Right renal pelvis (tissue), 4 donors: ENCODE data around the gene MRPL2. TPM values are rescaled to one million over a fixed set of nuclear protein-coding genes. Genes with fewer than 3 reads are reported as not detected.

Source experiments
- DNase-seq, 4 donors: peaks; one replicate each; pipeline ENCODE4 v3.0.0-alpha.2; 2013; ENCODE audit warnings: low read depth in 4 of 4, low spot score in 3 of 4, missing footprints in 1 of 4
- polyA plus RNA-seq, 4 donors: library from polyadenylated mRNA; unstranded; fragments of 120-200 nt; gene quantifications; one replicate each; pipeline ENCODE4 v1.2.1, GENCODE V29; 2013; ENCODE audit not compliant: insufficient read length in 4 of 4

MRPL2 gene
- 10 to 100 TPM; 60.4 to 71.6 (median 62.7) TPM for polyA plus RNA-seq

DNA sequence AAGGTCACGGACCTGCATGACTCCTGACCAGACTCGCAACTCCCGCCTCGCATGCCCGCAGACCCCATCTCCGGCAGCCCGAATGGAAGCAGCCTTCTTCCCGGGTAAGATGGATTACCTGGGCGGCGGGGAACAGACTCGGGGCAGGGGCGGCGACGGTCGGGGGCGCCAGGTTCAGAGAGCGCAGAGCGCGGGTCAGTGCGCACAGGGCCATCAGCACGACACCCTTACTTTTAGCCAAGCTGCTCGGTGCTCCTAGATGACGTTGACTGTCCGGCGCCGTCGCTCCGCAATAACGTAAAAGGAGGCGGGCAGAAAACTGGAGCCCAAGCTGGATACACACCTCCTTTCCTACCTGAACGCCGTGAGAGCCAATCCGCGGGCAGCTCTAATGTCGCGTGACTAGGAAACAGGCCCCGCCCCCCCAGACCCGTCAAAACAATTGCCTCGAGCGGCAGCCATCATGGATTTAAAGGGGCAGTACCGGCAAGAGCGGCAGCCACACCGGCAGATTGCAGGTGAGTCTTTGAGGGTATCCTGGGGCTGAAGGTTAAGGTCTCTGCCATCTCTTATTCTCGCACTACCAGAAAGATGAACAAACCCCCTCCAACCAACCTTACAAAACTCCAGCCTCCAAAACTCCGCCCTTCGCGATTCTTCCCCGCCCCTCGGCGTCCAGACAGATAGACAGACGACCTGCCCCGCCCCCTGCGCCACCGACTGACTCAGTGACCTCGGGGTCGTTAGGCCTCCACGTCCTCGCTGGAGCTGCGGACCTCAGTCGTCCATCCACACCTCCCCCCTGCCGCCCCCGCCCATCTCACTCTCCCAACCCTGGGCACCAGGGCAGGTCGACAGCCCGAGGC, at the start of gene MRPL2, which contains the start of gene KLC4:
Gene MRPL2 (minus strand): TSS at position 267 of the 866 bp plus-strand sequence. CDS start 53 bp downstream, at position 214.
Gene KLC4 (plus strand): TSS at position 464 of the 866 bp plus-strand sequence. CDS start 1,705 bp downstream, outside the sequence.
- DNase-seq = peak; percentile 94 to 99 (median 98)

DNA sequence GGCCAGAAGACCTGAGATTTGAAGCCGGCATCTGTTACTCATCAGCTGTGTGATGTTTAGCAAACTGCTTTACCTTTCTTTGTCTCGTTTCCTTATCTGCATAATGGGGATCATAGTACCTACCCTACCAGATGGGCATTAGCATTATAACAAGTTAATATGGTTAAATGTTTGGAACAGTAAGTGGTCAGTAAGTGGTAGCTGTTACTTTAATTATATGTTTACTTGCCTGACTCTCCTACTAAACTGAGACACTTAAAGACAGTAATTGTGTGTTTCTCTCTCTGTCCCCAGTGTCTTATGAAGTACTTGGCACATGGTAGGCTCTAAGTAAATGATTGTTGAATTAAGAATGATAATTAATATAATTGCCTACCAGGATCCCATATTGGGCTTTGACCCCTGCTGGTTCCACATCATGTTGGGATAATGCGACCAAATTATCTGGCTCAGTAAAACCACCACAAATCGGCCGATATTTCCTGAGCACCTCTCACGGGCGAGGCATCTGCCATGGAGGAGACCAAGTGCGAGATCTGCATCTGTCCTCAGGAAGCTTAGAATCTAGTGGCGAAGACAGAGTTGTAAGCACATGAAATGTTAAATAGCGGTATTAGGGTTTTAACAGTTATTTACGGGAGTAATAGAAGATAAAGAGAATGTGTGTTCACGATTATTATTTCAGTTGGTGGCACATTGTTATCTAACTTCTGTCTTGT, 48.3 kb upstream of the MRPL2 start:
- DNase-seq = no peak

- DNase-seq = no peak
Observed at GRCh38 chr6:43105538-43106222, 46.4 kb upstream of the MRPL2 start.

- no peak for DNase-seq
Observed at GRCh38 chr6:43103253-43103876, 44.1 kb upstream of the MRPL2 start.

DNA sequence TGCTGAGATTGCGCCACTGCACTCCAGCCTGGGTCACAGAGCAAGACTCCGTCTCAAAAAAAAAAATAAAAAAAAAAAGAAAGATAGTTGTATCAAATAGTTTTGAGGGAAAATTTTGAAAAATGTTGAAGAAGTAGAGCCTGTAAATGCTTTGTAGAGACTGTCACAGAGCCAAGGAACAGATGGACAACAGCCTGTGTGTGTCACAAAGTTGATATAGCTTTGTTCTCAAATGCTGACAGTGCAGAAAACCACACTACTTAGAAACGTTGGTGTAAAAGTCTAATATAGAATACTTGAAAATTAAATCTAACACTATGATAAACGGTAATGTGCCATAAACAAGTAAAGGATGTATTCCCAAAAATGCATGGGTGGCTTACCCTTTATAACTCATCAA, 42.3 kb upstream of the MRPL2 start:
- no peak for DNase-seq

DNA sequence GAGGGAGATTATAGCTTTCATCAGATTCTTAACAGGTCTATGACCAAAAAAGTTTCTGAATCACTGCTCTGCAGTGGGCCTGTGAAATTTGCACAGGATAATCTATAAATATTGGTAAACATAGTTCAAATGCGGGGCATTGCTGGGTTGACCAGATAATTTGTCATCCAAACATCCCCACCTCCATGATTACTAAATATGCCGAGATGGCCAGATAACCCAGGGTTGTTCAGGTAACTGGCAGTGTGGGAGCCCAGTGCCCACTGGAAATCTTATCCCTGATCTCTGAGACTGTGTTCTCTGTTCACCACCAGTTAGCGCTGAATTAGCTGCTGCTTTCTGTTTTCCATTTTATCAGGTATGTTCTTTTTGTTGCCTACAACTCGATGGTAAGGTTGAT, 38.3 kb upstream of the MRPL2 start:
- DNase-seq = no peak

DNA sequence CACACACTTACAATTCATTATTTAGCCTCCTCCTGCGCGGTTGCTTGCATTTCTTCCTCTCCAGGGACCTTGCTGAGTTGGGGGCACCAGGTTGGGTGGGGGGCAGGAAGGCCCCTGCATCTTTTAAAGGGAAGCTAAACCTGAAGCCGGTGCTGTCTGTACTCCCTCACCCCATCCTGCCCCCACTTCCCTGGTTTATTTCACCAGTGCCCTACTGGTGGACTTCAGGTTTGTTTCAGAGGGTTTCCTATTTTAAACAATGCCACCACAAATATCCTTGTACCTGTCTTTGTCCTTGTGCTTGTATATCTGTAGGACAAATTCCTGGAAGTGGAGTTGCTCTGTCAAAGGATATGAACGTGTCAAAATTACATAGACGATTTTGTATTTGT, 37.9 kb upstream of the MRPL2 start:
- DNase-seq = no peak

DNA sequence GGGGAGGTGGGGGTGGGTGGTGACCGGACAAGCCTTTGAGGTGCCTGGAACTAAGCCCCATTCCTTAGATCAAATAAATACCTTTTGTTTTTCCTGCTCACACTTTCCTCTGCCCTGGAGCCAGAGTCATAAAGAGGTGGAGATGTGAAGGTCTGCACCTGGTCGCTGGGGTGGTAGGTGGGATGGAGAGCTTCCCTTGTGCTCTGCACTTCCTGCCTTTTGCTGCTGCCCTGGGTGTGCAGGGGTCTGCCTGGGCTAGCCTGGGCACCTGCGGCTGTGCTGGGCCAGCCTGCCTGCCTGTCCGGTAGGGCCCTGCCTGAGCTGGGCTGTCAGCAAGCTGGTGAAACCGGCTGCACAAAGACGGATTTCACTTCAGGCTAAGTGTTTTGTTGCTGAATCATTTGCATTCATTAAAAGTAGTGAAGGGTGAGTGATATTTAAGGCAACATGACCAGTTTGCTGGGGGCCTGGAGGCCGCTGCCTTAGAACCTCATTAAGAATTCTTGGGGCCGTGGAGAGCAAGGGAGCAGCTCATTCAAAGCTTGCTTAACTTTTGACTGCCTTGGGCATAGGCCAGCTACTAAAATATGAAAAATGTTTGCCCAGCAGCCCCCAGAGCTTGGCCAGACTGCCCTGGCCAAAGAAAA, 37.3 kb upstream of the MRPL2 start:
- DNase-seq = no peak

DNA sequence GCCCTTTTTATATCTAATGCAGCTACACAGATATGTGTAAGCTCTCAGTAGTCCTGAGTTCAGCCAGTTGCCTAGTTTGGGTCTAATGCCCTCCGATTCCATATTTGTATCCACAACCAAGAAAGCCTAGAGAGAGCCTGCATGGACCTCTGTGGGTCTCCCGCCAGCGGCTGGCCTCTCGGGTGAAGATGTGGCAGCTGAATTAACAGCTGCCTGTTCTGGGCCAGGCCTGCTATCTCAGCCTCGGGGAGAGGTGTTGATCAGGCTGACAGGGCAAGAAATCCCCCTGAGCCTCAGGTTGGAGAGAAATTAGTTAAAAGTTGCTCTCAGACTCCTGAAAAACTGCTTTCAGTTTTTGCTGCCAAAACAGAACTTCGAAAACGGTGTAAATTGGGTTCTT, 36.7 kb upstream of the MRPL2 start:
- no peak for DNase-seq

- DNase-seq = no peak
Observed at GRCh38 chr6:43093436-43094289, 34.4 kb upstream of the MRPL2 start.

DNA sequence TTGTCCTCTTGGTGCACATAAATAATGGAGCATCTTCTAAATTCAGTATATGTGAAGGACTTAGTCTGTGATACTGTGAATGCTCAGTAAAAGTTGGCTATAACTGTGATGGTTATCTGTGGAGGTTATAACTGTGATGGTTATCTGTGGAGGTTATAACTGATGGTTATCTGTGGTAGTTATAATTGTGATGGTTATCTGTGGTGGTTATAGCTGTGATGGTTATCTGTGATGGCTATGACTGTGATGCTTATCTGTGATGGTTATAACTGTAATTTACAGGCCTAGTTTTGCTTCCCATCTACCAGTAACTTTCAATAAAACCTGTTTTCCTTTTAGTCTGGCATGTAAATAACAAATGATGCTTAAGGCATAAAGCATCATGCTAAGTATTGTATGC, 33.4 kb upstream of the MRPL2 start:
- no peak for DNase-seq

- DNase-seq = no peak
Observed at GRCh38 chr6:43091436-43091991, 32.3 kb upstream of the MRPL2 start.

DNA sequence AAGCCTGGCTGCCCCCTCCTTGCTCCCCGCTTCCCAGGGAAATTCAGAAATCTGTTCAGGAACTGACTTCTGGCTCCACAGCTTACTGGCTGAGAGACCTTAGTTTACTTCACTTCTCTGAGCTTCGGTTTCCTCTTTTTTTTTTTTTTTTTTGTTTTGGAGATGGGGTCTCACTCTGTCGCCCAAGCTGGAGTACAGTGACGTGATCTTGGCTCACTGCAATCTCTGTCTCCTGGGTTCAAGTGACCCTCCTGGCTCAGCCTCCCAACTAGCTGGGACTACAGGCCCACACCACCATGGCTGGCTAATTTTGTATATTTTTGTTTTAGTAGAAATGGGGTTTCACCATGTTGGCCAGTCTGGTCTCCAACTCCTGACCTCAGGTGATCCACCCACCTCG, 31.8 kb upstream of the MRPL2 start:
- no peak for DNase-seq

DNA sequence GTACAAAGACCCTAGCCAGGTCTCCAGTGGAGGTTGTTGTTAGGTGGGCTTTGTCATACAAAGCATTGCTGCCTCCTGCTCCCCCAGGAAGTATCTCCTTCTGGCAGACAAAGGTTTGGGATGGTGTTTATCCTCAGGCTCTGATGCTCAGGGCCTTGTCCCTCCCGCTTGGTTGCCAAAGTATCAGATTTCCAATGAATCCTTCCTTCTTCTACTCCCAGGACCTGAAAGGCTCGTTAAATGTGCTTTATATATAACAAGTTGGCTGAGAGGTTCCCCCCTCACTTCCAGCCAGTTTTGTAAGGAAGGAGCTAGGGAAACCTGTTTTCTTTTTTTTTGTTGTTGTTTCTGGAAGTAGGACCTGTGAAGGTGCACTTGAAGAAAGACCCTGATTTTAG, 31.3 kb upstream of the MRPL2 start:
- DNase-seq = no peak

DNA sequence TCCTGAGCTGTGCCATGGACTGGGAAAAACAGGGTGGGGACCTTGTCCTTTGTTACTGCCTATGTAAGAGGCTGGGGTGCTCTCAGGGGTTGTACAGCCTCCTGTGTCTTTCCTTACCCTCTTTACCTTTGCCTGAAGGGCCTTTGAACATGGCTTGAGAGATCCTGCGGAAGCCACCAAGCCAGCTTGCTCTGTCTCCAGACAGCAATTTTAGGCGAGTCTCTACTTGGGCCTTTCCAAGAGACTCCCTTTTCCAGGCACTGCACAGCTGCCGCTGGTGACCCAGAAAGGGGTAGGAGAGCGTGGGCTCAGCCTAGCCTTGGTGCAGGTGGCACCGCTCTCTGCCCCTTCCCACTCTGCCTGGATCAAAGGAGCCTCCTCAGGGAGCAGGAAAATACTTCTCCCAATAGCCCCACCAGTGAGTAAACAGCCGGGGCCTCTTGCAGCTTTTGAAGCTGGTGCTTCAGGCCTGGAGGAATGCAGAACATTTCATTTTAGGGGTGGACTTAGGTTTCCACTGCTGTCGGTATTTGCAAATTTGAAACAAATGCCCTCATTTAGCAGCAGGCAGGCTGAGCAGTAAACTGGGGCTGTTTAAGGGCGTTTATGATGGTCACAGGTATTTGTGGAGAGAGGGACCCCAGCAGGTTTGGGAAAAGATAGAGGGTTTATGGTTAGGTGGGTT, 30.8 kb upstream of the MRPL2 start:
- no peak for DNase-seq

GRCh38 chr6:43089467-43089866, 30.2 kb upstream of the MRPL2 start:
- DNase-seq = no peak

DNA sequence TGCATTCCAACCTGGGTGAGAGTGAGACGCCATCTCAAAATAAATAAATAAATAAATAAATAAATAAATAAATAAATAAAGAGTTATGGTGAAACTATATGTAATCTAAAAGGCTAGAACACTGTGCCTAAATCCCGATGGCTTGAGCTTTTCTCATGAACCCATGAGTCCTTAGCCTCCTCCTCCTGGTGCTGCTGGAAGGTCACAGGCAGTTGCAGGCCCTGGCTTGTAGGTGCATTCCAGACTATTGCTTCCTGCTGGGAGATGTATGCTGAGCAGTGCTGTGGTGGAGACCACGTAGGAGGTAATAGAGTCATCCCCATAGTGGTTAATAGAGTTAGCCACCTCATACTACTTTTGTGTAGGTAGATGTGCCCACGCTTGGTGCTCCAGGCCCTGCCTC, 29.4 kb upstream of the MRPL2 start:
- no peak for DNase-seq

DNA sequence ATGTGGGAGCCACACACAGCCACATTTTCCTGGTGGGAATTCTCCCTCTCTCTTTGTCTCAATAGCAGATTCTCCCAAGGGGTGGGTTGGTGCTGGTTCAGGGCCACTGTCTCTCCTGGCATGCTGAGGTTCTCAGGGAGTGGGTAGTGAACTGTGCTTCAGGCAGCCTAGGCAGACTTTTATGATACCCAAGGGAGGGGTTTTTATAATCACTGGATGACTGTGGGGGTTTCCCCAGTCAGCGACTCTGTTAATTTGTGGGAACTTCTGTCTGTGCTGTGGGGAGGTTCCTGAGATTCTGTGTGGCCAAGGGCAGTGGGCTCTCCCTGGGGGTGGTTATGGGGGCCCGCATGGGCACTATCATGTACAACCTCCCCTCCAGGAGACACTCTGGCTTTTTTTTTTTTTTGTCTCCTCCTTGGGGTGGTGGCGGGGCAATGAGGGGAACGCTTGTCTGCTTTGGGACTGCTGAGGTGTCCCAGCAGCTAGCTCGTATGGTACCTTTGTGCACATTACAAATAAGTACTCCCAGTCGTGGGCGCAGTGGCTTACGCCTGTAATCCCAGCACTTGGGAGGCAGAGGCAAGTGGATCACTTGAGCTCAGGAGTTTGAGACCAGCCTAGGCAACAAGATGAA, 26.9 kb upstream of the MRPL2 start:
- no peak for DNase-seq
